Neutrophil (primary cell): ENCODE results near the gene ATG101.

Experiments
- H3K27ac ChIP-seq: fragments of 200-600 bp; sonication (generic); 2 replicates; pipeline ENCODE4 v1.5.1; 2016; ENCODE audit warnings: mild to moderate bottlenecking, moderate library complexity
- H3K27me3 ChIP-seq: fragments of 200-600 bp; sonication (generic); 2 replicates; pipeline ENCODE4 v1.6.0; 2016; ENCODE audit warnings: mild to moderate bottlenecking
- H3K36me3 ChIP-seq: fragments of 200-600 bp; sonication (generic); 2 replicates; pipeline ENCODE4 v1.5.1; 2017
- H3K4me1 ChIP-seq, 2 experiments: fragments of 200-600 bp in 1 of 2; sonication (generic) in 1 of 2; 1 replicate in 1 of 2; 2 replicates in 1 of 2; pipeline versions ENCODE4 v1.5.1 to v1.6.1; 2013 to 2016; ENCODE audit warnings: low read depth in 1 of 2, low read length in 1 of 2, mild to moderate bottlenecking in 1 of 2, moderate library complexity in 1 of 2; ENCODE audit not compliant: control insufficient read depth in 1 of 2, insufficient read depth in 1 of 2
- H3K4me3 ChIP-seq, 2 experiments: fragments of 200-600 bp in 1 of 2; sonication (generic) in 1 of 2; 1 replicate in 1 of 2; 2 replicates in 1 of 2; pipeline ENCODE4 v1.5.1; 2013 to 2016; ENCODE audit warnings: low read depth in 1 of 2, low read length in 1 of 2, mild to moderate bottlenecking in 1 of 2, moderate library complexity in 1 of 2
- H3K9me3 ChIP-seq: fragments of 200-600 bp; sonication (generic); 2 replicates; pipeline ENCODE4 v1.5.1; 2016
- CTCF ChIP-seq: fragments of 200-600 bp; sonication (generic); IDR thresholded peaks from 2 replicates; pipeline ENCODE4 v1.5.1; 2016; ENCODE audit warnings: antibody characterized with exemption

ATG101 gene

DNA sequence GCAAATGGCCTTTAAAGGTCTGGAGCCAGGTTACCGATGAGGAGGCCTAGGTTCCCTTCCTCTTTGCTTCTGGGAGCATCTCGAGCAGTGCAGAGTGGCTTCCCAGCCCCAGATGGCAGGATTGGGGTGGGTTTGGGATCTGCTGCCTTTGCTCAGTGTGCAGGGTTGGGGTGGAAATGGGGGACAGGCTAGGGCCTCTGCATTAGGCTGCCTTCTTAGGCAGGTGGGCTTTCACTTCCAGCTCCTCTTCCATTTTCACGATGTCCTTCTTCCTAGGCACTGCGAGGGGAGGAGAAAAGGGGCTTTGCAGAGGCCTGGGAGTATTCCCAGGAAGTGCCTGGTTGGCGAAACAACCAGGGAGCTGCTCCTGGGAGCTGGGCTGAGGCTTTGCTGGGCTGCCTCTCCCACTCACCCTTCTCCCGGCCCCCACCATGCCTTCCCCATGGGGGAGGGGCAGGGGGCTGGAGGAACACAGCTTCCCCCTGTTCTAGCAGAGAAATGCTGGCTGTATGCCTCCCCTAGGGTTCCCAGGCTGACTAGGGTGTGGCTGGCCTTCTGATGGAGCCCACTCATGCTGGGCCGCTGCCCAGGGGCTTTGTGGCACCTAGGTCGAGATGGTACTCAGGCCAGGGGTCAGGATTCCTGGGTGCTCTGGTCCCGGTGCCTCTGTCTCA lies 16.1 kb upstream of the ATG101 start:
- Histone ChIP-seq H3K9me3 (no peaks in the 10 kb centered on the region), H3K4me1 (peaks cover 10 to 19% of the 10 kb centered on the region in 2 experiments)

GRCh38 chr12:52054231-52054832 lies 15.4 kb upstream of the ATG101 start:
- H3K4me1 ChIP-seq = peaks cover 10 to 19% of the 10 kb centered on the region in 2 experiments
- TF ChIP-seq CTCF = no peak
- H3K27ac ChIP-seq = no peak overlapping the region
- no peak overlapping the region for H3K4me3 ChIP-seq
- H3K9me3 ChIP-seq = no peaks in the 10 kb centered on the region
- H3K27me3 ChIP-seq = peaks cover 50% of the 10 kb centered on the region
- no peaks in the 10 kb centered on the region for H3K36me3 ChIP-seq

More for the DNA sequence above, 16.1 kb upstream of the ATG101 start:
- no peak for TF ChIP-seq CTCF
- H3K27me3 ChIP-seq = peaks cover 57% of the 10 kb centered on the region
- no peaks in the 10 kb centered on the region for H3K36me3 ChIP-seq
- no peak overlapping the region for H3K27ac ChIP-seq
- no peak overlapping the region for H3K4me3 ChIP-seq

DNA sequence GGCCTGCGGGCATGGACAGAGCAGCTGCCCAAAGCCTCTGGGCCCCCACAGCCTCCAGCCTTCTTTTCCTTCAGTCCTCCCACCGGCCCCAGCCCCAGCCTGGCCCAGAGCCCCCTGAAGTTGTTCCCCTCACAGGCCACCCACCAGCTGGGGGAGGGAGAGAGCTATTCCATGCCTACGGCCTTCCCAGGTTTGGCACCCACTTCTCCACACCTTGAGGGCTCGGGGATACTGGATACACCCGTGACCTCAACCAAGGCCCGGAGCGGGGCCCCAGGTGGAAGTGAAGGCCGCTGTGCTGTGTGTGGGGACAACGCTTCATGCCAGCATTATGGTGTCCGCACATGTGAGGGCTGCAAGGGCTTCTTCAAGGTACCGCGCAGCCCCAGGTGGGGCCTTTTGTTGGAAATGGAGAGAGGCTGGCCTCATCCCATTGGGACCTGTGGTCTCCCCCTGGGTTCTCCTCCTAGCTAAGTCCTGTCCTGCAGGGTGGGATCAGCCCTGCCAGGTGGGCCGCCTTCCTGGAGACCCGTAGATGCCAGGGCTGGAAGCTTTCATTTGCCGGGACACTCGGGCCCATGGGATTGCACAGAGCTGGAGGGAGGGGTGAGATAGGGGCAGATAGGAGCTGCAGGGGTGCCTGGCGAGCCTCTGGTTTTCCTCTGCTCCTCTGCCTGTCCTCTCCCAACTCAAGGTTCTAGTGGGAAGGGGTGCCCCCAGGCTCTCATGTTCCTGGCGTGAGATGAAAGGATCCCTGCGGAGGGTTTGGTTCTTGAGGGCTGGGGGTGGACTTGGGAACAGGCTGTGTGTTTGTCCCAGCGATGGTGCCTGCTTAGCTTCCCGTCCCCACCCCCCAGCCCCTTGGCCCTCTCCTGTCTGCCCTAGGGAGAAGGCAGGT lies 14.7 kb upstream of the ATG101 start:
- Histone ChIP-seq H3K36me3 (no peaks in the 10 kb centered on the region), H3K9me3 (no peaks in the 10 kb centered on the region), H3K4me1 (peaks cover 8 to 18% of the 10 kb centered on the region in 2 experiments), H3K27me3 (peaks cover 43% of the 10 kb centered on the region), H3K4me3 (no peak overlapping the region), H3K27ac (no peak overlapping the region)
- TF ChIP-seq CTCF = no peak

GRCh38 chr12:52055731-52056711 lies 13.8 kb upstream of the ATG101 start:
- no peaks in the 10 kb centered on the region for H3K9me3 ChIP-seq
- H3K27me3 ChIP-seq = peaks cover 33% of the 10 kb centered on the region
- peaks cover 0 to 9% of the 10 kb centered on the region in 2 experiments for H3K4me1 ChIP-seq
- TF ChIP-seq CTCF = no peak
- no peak overlapping the region for H3K4me3 ChIP-seq
- no peaks in the 10 kb centered on the region for H3K36me3 ChIP-seq
- H3K27ac ChIP-seq = no peak overlapping the region
